NCI-H1105 (cell line): ENCODE measurements around the gene RNU7-1.

Experiments
- DNase-seq: peaks from one replicate; lab custom pipeline; 2025; lab: John Stamatoyannopoulos, UW

Gene RNU7-1

DNA sequence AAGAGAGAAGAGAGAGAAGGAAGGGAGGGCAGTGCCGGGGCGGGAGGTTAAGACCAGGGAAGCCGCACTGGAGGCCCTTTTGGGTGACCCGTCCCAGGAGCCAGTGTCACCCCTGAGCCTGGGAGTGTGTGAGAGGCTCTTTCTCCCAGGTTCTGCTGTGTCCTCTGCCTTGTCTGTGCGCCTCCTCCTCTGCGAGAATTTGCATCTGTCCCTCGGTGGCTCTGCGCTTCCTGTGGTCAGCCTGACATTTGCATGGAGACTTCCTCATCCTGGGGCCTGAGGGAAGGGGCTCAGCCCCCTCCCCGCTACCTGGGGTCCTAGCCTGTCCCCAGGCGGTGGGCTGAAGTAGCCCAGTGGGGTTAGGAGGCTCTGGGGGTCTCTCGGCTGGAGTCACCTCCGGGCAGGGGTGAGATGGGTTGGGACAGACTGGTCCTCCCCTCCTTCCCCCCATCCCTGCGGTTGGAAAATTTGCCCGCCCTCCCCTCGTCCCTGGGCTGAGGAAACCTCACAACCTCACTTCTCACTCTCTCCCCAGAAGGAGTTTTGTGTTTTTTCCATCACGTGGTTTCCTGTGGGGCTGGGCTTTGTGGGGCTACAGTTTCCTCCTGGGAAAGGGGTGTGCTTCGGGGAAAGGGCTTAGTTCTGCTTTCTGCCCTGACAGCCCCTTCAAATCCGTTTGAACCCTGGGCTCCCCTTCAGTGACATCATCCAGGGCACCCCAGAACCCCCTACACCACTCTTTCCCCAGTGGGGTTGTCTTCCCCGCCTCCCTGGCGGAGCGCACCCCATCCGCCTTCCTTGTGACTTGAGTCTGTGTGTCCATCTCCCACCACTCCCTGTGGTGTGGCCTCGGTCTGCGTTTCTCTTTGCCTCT is 10.1 kb downstream of the RNU7-1 start:
- DNase-seq: no peak

- no peak for DNase-seq
Observed at GRCh38 chr12:6954316-6955107, 10.9 kb downstream of the RNU7-1 start.

DNA sequence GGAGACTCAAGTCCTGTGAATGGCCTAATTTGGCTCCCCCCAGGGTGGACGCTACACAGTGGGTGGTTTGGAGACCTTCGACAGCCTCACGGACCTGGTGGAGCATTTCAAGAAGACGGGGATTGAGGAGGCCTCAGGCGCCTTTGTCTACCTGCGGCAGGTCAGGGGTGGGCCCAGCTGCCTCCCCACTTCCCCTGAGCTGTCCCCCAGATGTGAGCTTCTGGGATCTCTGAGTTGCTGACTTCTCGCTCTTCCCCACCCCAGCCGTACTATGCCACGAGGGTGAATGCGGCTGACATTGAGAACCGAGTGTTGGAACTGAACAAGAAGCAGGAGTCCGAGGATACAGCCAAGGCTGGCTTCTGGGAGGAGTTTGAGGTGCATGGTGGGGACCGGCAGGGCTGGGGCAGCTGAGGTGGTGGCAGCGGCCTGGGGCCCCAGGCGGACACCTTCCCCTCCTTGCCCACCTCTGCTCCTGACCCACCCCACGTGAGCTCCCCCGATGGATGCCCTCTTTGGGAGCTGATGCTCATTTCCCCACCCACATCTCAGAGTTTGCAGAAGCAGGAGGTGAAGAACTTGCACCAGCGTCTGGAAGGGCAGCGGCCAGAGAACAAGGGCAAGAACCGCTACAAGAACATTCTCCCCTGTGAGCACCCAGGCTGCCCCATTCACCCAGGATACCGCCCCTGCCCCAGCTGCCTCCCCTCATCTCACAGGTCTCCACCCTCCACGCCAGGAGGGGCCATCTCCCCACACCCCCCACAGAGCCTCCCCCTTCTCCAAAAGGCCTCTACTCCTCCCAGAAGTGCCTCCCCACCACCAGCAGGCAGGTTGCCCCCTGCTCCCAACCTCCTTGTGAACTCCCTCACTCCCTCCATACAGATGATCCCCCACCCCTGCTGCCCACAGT is 11.7 kb downstream of the RNU7-1 start:
- DNase-seq: no peak

- DNase-seq: no peak
Observed at GRCh38 chr12:6956021-6956727, 12.6 kb downstream of the RNU7-1 start.

- no peak for DNase-seq
Observed at GRCh38 chr12:6957151-6957701, 13.6 kb downstream of the RNU7-1 start.

DNA sequence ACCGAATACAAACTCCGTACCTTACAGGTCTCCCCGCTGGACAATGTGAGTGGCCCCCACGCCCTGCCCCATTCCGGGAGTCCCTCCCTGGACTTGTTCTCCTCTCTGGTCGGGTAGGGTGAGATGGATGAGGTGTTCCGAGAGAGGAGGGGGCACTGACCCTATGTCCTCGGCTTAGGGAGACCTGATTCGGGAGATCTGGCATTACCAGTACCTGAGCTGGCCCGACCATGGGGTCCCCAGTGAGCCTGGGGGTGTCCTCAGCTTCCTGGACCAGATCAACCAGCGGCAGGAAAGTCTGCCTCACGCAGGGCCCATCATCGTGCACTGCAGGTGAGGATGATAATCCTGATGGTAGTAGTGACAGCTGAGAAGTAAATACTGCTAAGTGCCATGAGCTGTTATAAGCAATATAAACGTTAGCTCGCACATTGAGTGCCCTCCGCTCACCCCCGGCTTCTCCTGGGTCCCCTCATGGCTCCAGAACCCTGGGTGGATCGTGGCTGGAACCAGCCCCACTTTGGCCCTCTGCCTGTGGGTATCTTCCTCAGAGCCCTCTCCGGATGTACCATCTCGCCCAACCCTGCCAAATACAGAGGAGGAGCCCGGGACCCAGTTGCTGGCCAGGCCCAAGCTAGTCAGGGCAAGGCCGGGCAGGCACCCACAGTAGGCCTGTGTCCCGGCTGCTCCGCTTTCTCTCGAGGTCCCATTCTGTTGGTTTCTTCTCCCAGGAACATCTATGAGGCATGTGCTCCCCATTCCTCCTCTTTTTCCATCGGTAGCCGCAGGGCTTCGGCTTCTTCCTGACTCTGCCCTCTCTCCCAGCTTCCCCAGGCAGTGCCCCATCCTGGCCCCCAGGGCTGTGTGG is 14.4 kb downstream of the RNU7-1 start:
- DNase-seq: no peak

DNA sequence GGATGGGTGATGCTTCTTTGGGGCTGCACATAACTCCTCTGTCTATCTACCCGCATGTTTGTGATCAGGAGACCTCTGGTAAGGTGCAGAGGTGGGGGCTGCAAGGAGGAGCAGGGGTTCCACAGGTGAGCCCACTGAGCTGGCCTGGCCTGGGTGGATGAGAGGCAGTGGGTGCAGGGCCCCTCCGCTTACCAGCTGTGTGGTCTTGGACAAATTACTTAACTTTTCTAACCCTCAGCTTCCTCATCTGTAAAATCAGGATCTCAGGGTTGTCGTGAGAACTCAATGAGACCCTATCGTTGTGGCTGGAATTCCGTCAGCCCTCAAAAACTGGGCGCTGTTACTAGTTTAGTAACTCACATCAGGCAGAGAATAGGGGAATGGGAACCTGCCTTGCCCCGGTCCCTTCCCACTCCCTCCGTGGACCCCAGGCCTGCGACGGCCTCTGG is 15.0 kb downstream of the RNU7-1 start:
- no peak for DNase-seq

GRCh38 chr12:6959058-6959804 is 15.6 kb downstream of the RNU7-1 start:
- DNase-seq: no peak

- no peak for DNase-seq
Observed at GRCh38 chr12:6959805-6960592, 16.4 kb downstream of the RNU7-1 start.

DNA sequence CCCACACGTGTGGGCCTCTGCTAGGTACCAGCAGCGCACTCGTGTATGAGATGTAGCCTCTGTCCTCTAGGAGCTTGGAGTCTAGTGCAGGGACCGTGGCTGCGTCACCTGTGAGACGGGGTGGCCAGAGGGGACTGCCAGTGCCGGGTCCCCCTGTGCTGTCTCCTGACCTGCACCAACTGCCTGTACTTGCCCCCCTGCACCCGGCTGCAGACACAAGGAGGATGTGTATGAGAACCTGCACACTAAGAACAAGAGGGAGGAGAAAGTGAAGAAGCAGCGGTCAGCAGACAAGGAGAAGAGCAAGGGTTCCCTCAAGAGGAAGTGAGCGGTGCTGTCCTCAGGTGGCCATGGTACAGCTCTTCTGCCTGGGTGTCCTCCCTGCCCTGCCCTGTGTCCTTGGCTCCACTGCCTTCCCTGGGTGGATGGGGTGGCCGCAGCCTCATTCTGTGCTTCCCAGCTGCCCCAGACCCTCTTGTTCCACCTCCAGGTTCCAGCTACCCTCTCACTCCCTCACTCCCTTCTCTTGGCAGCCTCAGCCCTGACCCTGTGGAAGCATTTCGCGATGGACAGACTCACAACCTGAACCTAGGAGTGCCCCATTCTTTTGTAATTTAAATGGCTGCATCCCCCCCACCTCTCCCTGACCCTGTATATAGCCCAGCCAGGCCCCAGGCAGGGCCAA is 17.1 kb downstream of the RNU7-1 start:
- no peak for DNase-seq

GRCh38 chr12:6961278-6961694 is 17.7 kb downstream of the RNU7-1 start:
- no peak for DNase-seq

- DNase-seq: peak; percentile 89
Observed at GRCh38 chr12:6961695-6962284, 18.2 kb downstream of the RNU7-1 start.

DNA sequence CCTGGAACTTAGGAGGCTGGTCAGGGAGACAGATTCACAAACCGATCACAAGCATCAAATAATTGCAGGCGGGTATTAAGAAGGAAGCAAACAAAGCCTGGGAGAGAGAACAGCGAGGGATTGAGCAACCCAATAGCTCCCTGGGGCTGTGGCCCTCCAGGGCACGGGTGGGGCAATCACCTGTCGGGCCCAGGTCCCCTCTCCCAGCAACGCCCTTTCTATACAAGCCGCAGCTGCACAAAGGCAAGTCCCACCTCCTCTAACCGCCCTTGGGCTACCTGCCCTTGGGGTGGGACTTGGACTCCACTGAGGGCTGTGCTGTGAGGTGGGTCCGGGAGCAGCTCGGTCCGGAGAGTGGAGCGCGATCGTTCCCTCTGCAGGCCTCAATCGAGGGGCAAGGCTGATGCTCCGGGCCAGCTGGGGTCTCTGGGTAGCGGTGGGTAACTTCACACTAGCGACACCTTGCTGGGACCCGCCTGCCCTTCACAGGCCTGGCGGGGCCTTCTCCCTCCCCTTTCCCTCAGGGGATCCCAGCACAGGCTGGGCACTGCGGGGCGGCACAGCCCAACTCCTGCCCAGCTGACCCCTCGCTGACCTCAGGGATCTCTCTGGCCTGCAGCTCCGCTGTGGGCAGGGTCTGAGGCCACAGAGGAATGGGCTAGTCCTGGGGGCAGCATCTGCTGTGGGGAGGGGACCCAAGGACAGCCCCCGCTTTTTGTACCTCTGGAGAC is 18.8 kb downstream of the RNU7-1 start:
- DNase-seq: peak; percentile 89

- peak; percentile 97 for DNase-seq
Observed at GRCh38 chr12:6963016-6963731, 19.6 kb downstream of the RNU7-1 start.

DNA sequence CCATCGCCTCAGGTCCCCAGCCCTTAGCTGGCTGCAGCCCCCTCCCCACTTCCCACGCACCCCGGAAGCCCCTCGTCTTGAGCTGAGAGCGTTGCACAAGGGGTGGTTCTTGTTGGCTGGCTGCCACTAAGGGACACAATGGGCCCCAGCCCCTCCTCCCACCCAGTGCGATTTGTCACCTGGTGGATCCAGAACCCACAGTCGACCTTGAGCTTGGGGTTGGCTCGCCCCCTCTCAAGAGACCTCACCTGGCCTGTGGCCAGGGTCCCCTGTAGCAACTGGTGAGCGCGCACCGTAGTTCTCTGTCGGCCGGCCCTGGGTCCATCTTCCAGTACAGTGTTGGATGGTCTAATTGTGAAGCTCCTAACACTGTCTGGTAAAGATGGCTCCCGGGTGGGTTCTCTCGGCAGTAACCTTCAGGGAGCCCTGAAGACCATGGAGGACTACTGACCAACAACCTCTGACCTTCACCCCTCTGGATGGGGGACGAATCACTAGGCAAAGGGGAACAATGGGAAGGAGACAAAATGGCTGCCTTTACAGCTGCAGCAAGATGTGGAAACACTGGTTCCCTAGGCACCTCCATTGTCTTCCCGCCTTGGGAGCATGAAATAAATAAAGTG is 20.3 kb downstream of the RNU7-1 start:
- peak; percentile 77 for DNase-seq

DNA sequence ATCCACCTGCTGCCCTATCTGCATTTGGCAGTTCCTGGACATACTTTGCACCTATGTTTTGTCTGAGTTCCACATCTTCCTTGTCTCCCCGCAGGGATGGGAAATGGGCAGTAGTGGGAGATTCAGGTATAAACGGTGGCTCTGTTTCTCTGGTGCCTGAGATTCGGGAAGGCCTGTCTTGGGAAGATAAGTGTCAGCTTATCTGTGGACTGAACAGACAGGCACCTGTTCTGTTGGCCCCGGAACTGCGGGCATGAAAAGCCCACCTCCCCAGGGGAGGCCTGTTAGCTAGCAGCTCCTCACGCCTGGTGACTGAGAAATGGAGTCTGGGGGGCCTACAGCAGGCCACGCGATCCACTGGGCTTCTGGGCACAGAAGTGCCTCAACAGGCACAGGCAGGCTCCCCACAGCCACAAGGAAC is 21.0 kb downstream of the RNU7-1 start:
- DNase-seq: no peak
